Hepatocyte (in vitro differentiated cells): Measurements from ENCODE around the gene CCRL2. TPM values are rescaled to one million over a fixed set of nuclear protein-coding genes. Genes with fewer than 3 reads are reported as not detected.

ENCODE experiments used
- DNase-seq: peaks from one replicate; pipeline ENCODE4 v3.0.0-alpha.2; 2016; ENCODE audit warnings: low spot score
- H2AFZ ChIP-seq: fragments of 200-600 bp; sonication (generic); 2 replicates; pipeline ENCODE4 v1.6.0; 2016; ENCODE audit warnings: antibody characterized with exemption, mild to moderate bottlenecking
- H3K27ac ChIP-seq: fragments of 200-600 bp; sonication (generic); 2 replicates; pipeline ENCODE4 v1.5.1; 2016; ENCODE audit warnings: mild to moderate bottlenecking
- H3K27me3 ChIP-seq: fragments of 200-600 bp; sonication (generic); 2 replicates; pipeline ENCODE4 v1.6.1; 2016
- H3K36me3 ChIP-seq: fragments of 200-600 bp; sonication (generic); replicated peaks from 2 replicates; pipeline ENCODE4 v1.5.1; 2016; ENCODE audit warnings: low read depth; ENCODE audit not compliant: insufficient read depth
- H3K4me1 ChIP-seq: fragments of 200-600 bp; sonication (generic); 2 replicates; pipeline ENCODE4 v1.5.1; 2016; ENCODE audit warnings: mild to moderate bottlenecking, moderate library complexity; ENCODE audit not compliant: insufficient read depth
- H3K4me2 ChIP-seq: fragments of 200-600 bp; sonication (generic); 2 replicates; pipeline ENCODE4 v1.6.0; 2016
- H3K4me3 ChIP-seq: fragments of 200-600 bp; sonication (generic); 2 replicates; pipeline ENCODE4 v1.5.1; 2016; ENCODE audit warnings: mild to moderate bottlenecking
- H3K79me2 ChIP-seq: fragments of 200-600 bp; sonication (generic); 2 replicates; pipeline ENCODE4 v1.6.0; 2017; ENCODE audit warnings: mild to moderate bottlenecking
- H3K9me2 ChIP-seq: fragments of 200-600 bp; sonication (generic); replicated peaks from 2 replicates; pipeline ENCODE4 v1.6.0; 2017; ENCODE audit warnings: mild to moderate bottlenecking; ENCODE audit not compliant: insufficient read depth
- H3K9me3 ChIP-seq: fragments of 200-600 bp; sonication (generic); 2 replicates; pipeline ENCODE4 v1.5.1; 2016; ENCODE audit warnings: low read depth, mild to moderate bottlenecking
- H4K20me1 ChIP-seq: fragments of 200-600 bp; sonication (generic); 2 replicates; pipeline ENCODE4 v1.6.0; 2016; ENCODE audit warnings: mild to moderate bottlenecking; ENCODE audit not compliant: insufficient read depth, poor library complexity, severe bottlenecking
- CTCF ChIP-seq: fragments of 200-600 bp; sonication (generic); IDR thresholded peaks from 2 replicates; pipeline ENCODE4 v1.5.1; 2016; ENCODE audit warnings: antibody characterized with exemption, mild to moderate bottlenecking; ENCODE audit not compliant: poor library complexity
- EZH2 ChIP-seq: fragments of 200-600 bp; sonication (generic); IDR thresholded peaks from 2 replicates; pipeline ENCODE4 v1.6.1; 2016; ENCODE audit warnings: antibody characterized with exemption, mild to moderate bottlenecking, borderline replicate concordance
- EZH2phosphoT487 ChIP-seq: fragments of 200-600 bp; sonication (generic); IDR thresholded peaks from one replicate; pipeline ENCODE4 v1.6.1; 2018; ENCODE audit warnings: antibody characterized with exemption, mild to moderate bottlenecking, low read depth, moderate library complexity; ENCODE audit not compliant: unreplicated experiment, severe bottlenecking
- WGBS: methylation state at CpG from one replicate; pipeline ENCODE4 v1.1.6; 2016; ENCODE audit warnings: low lambda C conversion rate; ENCODE audit errors: missing lambda C conversion rate; 5-methylcytosine and 5-hydroxymethylcytosine counted together
- polyA plus RNA-seq: library from polyadenylated mRNA; unstranded; fragments of >200 nt; fragmentation: Nextera tagmentation; extraction: Ambion mirVana; gene quantifications from 2 replicates; pipeline ENCODE4 v1.2.1, GENCODE V29; 2016
- total RNA-seq: library from RNA; depleted of rRNA; stranded (reverse); fragments of >200 nt; gene quantifications from 2 replicates; pipeline ENCODE4 v1.2.3, GENCODE V29; 2014

CCRL2 gene
- total and polyA plus RNA-seq, 2 experiments from 2014 or later: 1.5 to 4.0 TPM

GRCh38 chr3:46380471-46381221, 26.4 kb upstream of the CCRL2 start:
- Histone ChIP-seq H3K79me2 (no peaks in the 10 kb centered on the region), H2AFZ (no peak overlapping the region), H3K4me1 (no peaks in the 10 kb centered on the region), H3K27me3 (peaks cover 3% of the 10 kb centered on the region), H3K9me3 (no peaks in the 10 kb centered on the region), H4K20me1 (no peaks in the 10 kb centered on the region), H3K9me2 (no peaks in the 10 kb centered on the region), H3K4me2 (no peak overlapping the region), H3K27ac (no peak overlapping the region), H3K36me3 (no peaks in the 10 kb centered on the region), H3K4me3 (no peak overlapping the region)
- TF ChIP-seq EZH2 (no peak), CTCF (no peak), EZH2phosphoT487 (no peak)
- DNase-seq: no peak
- 65% methylated on average over 8 of the region's 8 CpGs for WGBS

GRCh38 chr3:46381625-46382024, 25.4 kb upstream of the CCRL2 start:
- Histone ChIP-seq H3K4me3 (no peak overlapping the region), H4K20me1 (no peaks in the 10 kb centered on the region), H3K79me2 (no peaks in the 10 kb centered on the region), H3K9me3 (no peaks in the 10 kb centered on the region), H3K4me1 (no peaks in the 10 kb centered on the region), H3K27me3 (peaks cover 2% of the 10 kb centered on the region), H3K27ac (no peak overlapping the region), H3K36me3 (no peaks in the 10 kb centered on the region), H3K4me2 (no peak overlapping the region), H3K9me2 (no peaks in the 10 kb centered on the region), H2AFZ (no peak overlapping the region)
- TF ChIP-seq EZH2phosphoT487: no peak
- no peak for TF ChIP-seq CTCF
- TF ChIP-seq EZH2: no peak
- no peak for DNase-seq
- 45% methylated on average over 3 of the region's 3 CpGs for WGBS

GRCh38 chr3:46383211-46383950, 23.7 kb upstream of the CCRL2 start:
- no peak overlapping the region for H3K4me3 ChIP-seq
- H3K4me1 ChIP-seq: no peaks in the 10 kb centered on the region
- no peaks in the 10 kb centered on the region for H3K9me2 ChIP-seq
- no peak overlapping the region for H3K27ac ChIP-seq
- no peak for DNase-seq
- no peak overlapping the region for H2AFZ ChIP-seq
- H4K20me1 ChIP-seq: no peaks in the 10 kb centered on the region
- no peak for TF ChIP-seq CTCF
- TF ChIP-seq EZH2phosphoT487: no peak
- TF ChIP-seq EZH2: no peak
- no peak overlapping the region for H3K4me2 ChIP-seq
- no peaks in the 10 kb centered on the region for H3K36me3 ChIP-seq
- 83% methylated on average over 6 of the region's 6 CpGs for WGBS
- H3K27me3 ChIP-seq: peaks cover 2% of the 10 kb centered on the region
- no peaks in the 10 kb centered on the region for H3K9me3 ChIP-seq
- H3K79me2 ChIP-seq: no peaks in the 10 kb centered on the region
